DOHH2 (cell line): Measurements from ENCODE around the gene CCM2.

Experiments
- CTCF ChIP-seq: fragments of 200-600 bp; sonication (generic); IDR thresholded peaks from one replicate; pipeline ENCODE4 v1.5.1; 2014; ENCODE audit warnings: antibody characterized with exemption, mild to moderate bottlenecking, low read depth, low read length; ENCODE audit not compliant: poor library complexity, severe bottlenecking
- EZH2phosphoT487 ChIP-seq: fragments of 200-600 bp; sonication (generic); IDR thresholded peaks from 2 replicates; pipeline ENCODE4 v1.6.1; 2017; ENCODE audit warnings: borderline replicate concordance, mild to moderate bottlenecking, antibody characterized with exemption, low read length, moderate library complexity, mixed read lengths

- no peak for TF ChIP-seq CTCF
- TF ChIP-seq EZH2phosphoT487, result no peak
Observed at GRCh38 chr7:45055594-45056219, 55.7 kb downstream of the CCM2 start.
